Esophagus muscularis mucosa (tissue), 3 donors: ENCODE data around the gene HIF1AN.

Experiments used
- POLR2A ChIP-seq: fragments of 450-650 bp; IDR thresholded peaks from one replicate; pipeline ENCODE4 v1.6.1; 2017; ENCODE audit warnings: antibody characterized with exemption, moderate library complexity, mild to moderate bottlenecking, low read depth
- TF ChIP-seq, protein P1 (sequence below), 3 experiments: fragments of 200-600 bp in 2 of 3; fragments of 450-650 bp in 1 of 3; sonication (generic) in 2 of 3; IDR thresholded peaks; one replicate each; pipeline ENCODE4 v1.5.1; 2017 to 2019; ENCODE audit warnings: antibody characterized with exemption in 3 of 3, mild to moderate bottlenecking in 2 of 3, moderate library complexity in 1 of 3

DNA sequence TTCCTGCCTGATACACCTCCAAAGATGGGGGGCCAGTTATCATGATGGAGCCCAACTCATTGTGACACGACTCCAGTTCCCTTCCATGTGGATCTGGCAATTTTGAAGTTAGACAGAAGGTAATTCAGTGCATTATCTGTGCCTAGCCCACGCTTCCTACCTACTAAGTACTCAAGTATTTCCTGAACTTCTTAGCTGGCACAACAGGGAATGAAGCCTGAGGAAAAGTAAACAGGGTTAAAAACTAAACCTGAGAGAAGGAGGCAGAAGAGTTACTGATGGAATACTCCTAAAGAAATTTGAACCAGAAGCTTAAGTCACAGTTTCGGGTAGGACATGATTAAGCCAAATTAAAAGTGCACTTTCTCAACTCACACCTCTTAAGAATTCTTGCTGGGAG lies 14.9 kb upstream of the HIF1AN start:
- TF ChIP-seq, protein P1, sequence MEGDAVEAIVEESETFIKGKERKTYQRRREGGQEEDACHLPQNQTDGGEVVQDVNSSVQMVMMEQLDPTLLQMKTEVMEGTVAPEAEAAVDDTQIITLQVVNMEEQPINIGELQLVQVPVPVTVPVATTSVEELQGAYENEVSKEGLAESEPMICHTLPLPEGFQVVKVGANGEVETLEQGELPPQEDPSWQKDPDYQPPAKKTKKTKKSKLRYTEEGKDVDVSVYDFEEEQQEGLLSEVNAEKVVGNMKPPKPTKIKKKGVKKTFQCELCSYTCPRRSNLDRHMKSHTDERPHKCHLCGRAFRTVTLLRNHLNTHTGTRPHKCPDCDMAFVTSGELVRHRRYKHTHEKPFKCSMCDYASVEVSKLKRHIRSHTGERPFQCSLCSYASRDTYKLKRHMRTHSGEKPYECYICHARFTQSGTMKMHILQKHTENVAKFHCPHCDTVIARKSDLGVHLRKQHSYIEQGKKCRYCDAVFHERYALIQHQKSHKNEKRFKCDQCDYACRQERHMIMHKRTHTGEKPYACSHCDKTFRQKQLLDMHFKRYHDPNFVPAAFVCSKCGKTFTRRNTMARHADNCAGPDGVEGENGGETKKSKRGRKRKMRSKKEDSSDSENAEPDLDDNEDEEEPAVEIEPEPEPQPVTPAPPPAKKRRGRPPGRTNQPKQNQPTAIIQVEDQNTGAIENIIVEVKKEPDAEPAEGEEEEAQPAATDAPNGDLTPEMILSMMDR (IDR thresholded peaks at IDR 0.05): no peak
- no peak for TF ChIP-seq POLR2A
